Endodermal cell (in vitro differentiated cells): ENCODE data around the gene STEAP4. TPM values are rescaled to one million over a fixed set of nuclear protein-coding genes. Genes with fewer than 3 reads are reported as not detected.

ENCODE experiments used
- DNase-seq: peaks from one replicate; pipeline ENCODE4 v3.0.0-alpha.2; 2017
- H3K27ac ChIP-seq: 2 replicates; pipeline ENCODE4 v1.5.1; 2013; ENCODE audit warnings: mild to moderate bottlenecking, low read depth, low read length, moderate library complexity
- H3K27me3 ChIP-seq: 2 replicates; pipeline ENCODE4 v1.6.1; 2013; ENCODE audit warnings: mild to moderate bottlenecking, low read length, moderate library complexity; ENCODE audit not compliant: insufficient read depth, control insufficient read depth, poor library complexity, severe bottlenecking
- H3K36me3 ChIP-seq: 2 replicates; pipeline ENCODE4 v1.7.0; 2013; ENCODE audit warnings: mild to moderate bottlenecking, low read length, moderate library complexity; ENCODE audit not compliant: control insufficient read depth, insufficient read depth
- H3K4me1 ChIP-seq: one replicate; pipeline ENCODE4 v1.7.0; 2013; ENCODE audit warnings: low read length; ENCODE audit not compliant: control insufficient read depth, insufficient read depth
- H3K4me3 ChIP-seq: 2 replicates; pipeline ENCODE4 v1.5.1; 2013; ENCODE audit warnings: mild to moderate bottlenecking, low read length, moderate library complexity
- H3K9ac ChIP-seq: 2 replicates; pipeline ENCODE4 v1.6.1; 2013; ENCODE audit warnings: mild to moderate bottlenecking, low read length, moderate library complexity; ENCODE audit not compliant: poor library complexity, severe bottlenecking; ENCODE audit errors: extremely low read depth
- H3K9me3 ChIP-seq: 2 replicates; pipeline ENCODE4 v1.6.1; 2013; ENCODE audit warnings: mild to moderate bottlenecking, low read length, moderate library complexity; ENCODE audit not compliant: control insufficient read depth
- H3K27ac Mint-ChIP-seq: 2 replicates; pipeline ENCODE4 v1.8.0; 2020; ENCODE audit warnings: mixed read lengths
- H3K27me3 Mint-ChIP-seq: 2 replicates; pipeline ENCODE4 v1.8.0; 2021; ENCODE audit warnings: mild to moderate bottlenecking, mixed read lengths; ENCODE audit not compliant: insufficient read depth
- H3K36me3 Mint-ChIP-seq: 2 replicates; pipeline ENCODE4 v1.8.0; 2020; ENCODE audit warnings: low read depth, mixed read lengths
- H3K4me1 Mint-ChIP-seq: 2 replicates; pipeline ENCODE4 v1.8.0; 2020; ENCODE audit warnings: mixed read lengths
- H3K4me3 Mint-ChIP-seq: 2 replicates; pipeline ENCODE4 v1.8.0; 2020; ENCODE audit warnings: mild to moderate bottlenecking, moderate library complexity, mixed read lengths
- H3K9me3 Mint-ChIP-seq: 2 replicates; pipeline ENCODE4 v1.8.0; 2020; ENCODE audit warnings: mild to moderate bottlenecking, mixed read lengths
- CTCF ChIP-seq: fragments of 200-600 bp; sonication (generic); conservative IDR thresholded peaks from 2 replicates; pipeline ENCODE4 v1.5.0; 2021; ENCODE audit warnings: antibody characterized with exemption, mild to moderate bottlenecking
- WGBS, 2 experiments: methylation state at CpG; one replicate each; pipeline versions ENCODE4 v1.1.5 to v1.1.7; 2013; ENCODE audit warnings: missing lambda C conversion rate in 2 of 2, mixed read lengths in 1 of 2; ENCODE audit not compliant: insufficient coverage in 1 of 2, insufficient read length in 1 of 2; 5-methylcytosine and 5-hydroxymethylcytosine counted together
- total RNA-seq, 2 donors: library from RNA; stranded (reverse); fragmentation: NEBNext Ultra II Directional in 1 of 2; extraction: Animal tissue kit (Norgen Biotek cat#: 25700) in 1 of 2; gene quantifications; 2 replicates in 1 of 2; 3 replicates in 1 of 2; pipeline ENCODE4 v1.2.1, GENCODE V29; 2021

The STEAP4 gene
- total RNA-seq, 2 donors from 2014 or later, result not detected

- H3K27me3 Mint-ChIP-seq, result no peaks in the 10 kb centered on the region
- H3K36me3 Mint-ChIP-seq, result no peaks in the 10 kb centered on the region
- no peak overlapping the region for H3K9ac ChIP-seq
- peaks cover 5% of the 10 kb centered on the region for H3K9me3 ChIP-seq
- H3K4me1 Mint-ChIP-seq, result peaks cover 26% of the 10 kb centered on the region
- H3K4me3 ChIP-seq, result no peak overlapping the region
- 96% methylated on average over 3 of the region's 3 CpGs; no CpG with 5 or more reads in 1 of the 2 experiments for WGBS, 2 experiments
- H3K36me3 ChIP-seq, result no peaks in the 10 kb centered on the region
- no peaks in the 10 kb centered on the region for H3K27me3 ChIP-seq
- no peak overlapping the region for H3K27ac ChIP-seq
- H3K9me3 Mint-ChIP-seq, result peaks cover 2% of the 10 kb centered on the region
- no peak for TF ChIP-seq CTCF
- H3K27ac Mint-ChIP-seq, result no peak overlapping the region
- no peaks in the 10 kb centered on the region for H3K4me1 ChIP-seq
- no peak for DNase-seq
- no peak overlapping the region for H3K4me3 Mint-ChIP-seq
These were observed 15.5 kb upstream of the STEAP4 start for GRCh38 chr7:88322151-88322550.

DNA sequence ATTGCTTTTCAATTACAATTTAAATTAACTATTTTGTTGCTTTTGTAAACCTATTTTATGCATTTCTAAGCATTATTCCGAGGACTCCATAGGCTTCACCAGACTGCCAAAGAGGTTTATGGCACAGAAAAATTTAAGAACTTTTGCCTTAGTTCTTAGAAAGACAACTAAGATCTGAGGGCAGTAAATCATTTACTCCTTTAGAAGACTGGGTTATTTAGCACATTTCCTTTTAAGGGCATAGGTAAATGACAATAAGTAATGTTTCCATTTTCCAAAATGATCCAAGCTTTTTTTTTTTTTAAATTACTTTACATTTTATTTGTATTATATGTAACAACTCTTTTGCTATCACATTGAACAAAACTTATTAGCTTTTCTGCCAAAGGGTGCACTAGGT is 15.0 kb upstream of the STEAP4 start:
- Mint-ChIP-seq H3K27me3 (no peaks in the 10 kb centered on the region), H3K9me3 (no peaks in the 10 kb centered on the region), H3K36me3 (no peaks in the 10 kb centered on the region), H3K4me1 (peaks cover 26% of the 10 kb centered on the region), H3K4me3 (no peak overlapping the region), H3K27ac (no peak overlapping the region)
- WGBS, 2 experiments, result 89 to 100% methylated on average over 1 of the region's 1 CpG
- no peak for DNase-seq
- no peak overlapping the region for H3K4me3 ChIP-seq
- H3K36me3 ChIP-seq, result no peaks in the 10 kb centered on the region
- no peak for TF ChIP-seq CTCF
- H3K4me1 ChIP-seq, result no peaks in the 10 kb centered on the region
- H3K9ac ChIP-seq, result no peak overlapping the region
- H3K27ac ChIP-seq, result no peak overlapping the region
- H3K27me3 ChIP-seq, result no peaks in the 10 kb centered on the region
- peaks cover under 1% of the 10 kb centered on the region for H3K9me3 ChIP-seq

DNA sequence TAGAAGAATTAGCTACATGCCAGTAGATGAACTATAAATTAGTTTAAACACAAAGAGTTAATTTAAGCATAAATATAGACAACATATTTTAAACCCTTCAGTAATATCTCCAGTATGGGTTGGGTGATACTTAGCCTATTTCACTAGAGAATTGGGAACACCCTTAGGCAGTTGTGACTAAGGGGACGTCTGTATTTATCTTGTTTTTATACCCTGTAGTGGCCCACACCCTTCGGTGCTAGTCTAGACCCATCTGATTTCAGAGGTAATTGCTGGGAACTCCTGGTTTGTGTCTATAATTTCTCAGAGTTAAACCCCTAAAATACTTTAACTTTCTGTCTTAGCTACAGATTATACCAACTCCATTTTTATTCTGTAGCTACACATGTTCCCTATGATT is 11.5 kb upstream of the STEAP4 start:
- WGBS, 2 experiments, result 83 to 86% methylated on average over 1 to 2 of the region's 2 CpGs
- Histone ChIP-seq H3K9me3 (no peaks in the 10 kb centered on the region), H3K4me1 (no peaks in the 10 kb centered on the region), H3K36me3 (no peaks in the 10 kb centered on the region), H3K4me3 (no peak overlapping the region), H3K9ac (no peak overlapping the region), H3K27ac (no peak overlapping the region), H3K27me3 (no peaks in the 10 kb centered on the region)
- Mint-ChIP-seq H3K4me3 (no peak overlapping the region), H3K9me3 (no peaks in the 10 kb centered on the region), H3K4me1 (peaks cover 19% of the 10 kb centered on the region), H3K27ac (no peak overlapping the region), H3K36me3 (no peaks in the 10 kb centered on the region), H3K27me3 (no peaks in the 10 kb centered on the region)
- DNase-seq, result no peak
- no peak for TF ChIP-seq CTCF
